Left lobe of liver (tissue), 2 donors: ENCODE measurements around the gene GPR173. TPM values are rescaled to one million over a fixed set of nuclear protein-coding genes. Genes with fewer than 3 reads are reported as not detected.

Experiments used
- ATAC-seq: fragments of 200-7000 bp; cut with Tn5 transposase; one replicate; pipeline ENCODE4 v1.9.1; 2020; ENCODE audit warnings: mild to moderate bottlenecking, moderate library complexity
- DNase-seq: peaks from one replicate; pipeline ENCODE4 v3.0.0-alpha.2; 2020; ENCODE audit warnings: low spot score
- total RNA-seq: library from RNA; stranded (reverse); gene quantifications from one replicate; pipeline ENCODE4 v1.2.1, GENCODE V29; 2021
- donor health status: DM: no; HTN: no; CAD: no; lungs with moderate emphysema.
- donor health status: DM: no; HTN: yes; CAD: no.

GPR173 gene
- total RNA-seq, 1 donor from 2014 or later, result 0.23 TPM

GRCh38 chrX:53071064-53071463 lies 22.5 kb downstream of the GPR173 start:
- ATAC-seq, result no peak
- DNase-seq, result no peak

- ATAC-seq, result peak; percentile 97
Observed at GRCh38 chrX:53071604-53072417, 23.2 kb downstream of the GPR173 start.

GRCh38 chrX:53072418-53073114 lies 24.0 kb downstream of the GPR173 start:
- DNase-seq (no peak), ATAC-seq (no peak)

More at GRCh38 chrX:53071604-53072417, 23.2 kb downstream of the GPR173 start:
- DNase-seq, result peak; percentile 53

GRCh38 chrX:53073115-53073586 lies 24.6 kb downstream of the GPR173 start:
- no peak for DNase-seq
- peak; percentile 25 for ATAC-seq

GRCh38 chrX:53075011-53075410 lies 26.4 kb downstream of the GPR173 start:
- ATAC-seq, result no peak
- DNase-seq, result no peak

GRCh38 chrX:53076671-53077070 lies 28.1 kb downstream of the GPR173 start:
- DNase-seq, result no peak
- ATAC-seq, result no peak

GRCh38 chrX:53077207-53078197 lies 28.9 kb downstream of the GPR173 start:
- ATAC-seq, result no peak

GRCh38 chrX:53078943-53079342 lies 30.4 kb downstream of the GPR173 start:
- ATAC-seq (no peak), DNase-seq (no peak)

More at GRCh38 chrX:53077207-53078197, 28.9 kb downstream of the GPR173 start:
- no peak for DNase-seq

GRCh38 chrX:53080628-53081580 lies 32.3 kb downstream of the GPR173 start:
- ATAC-seq (no peak), DNase-seq (no peak)

- peak; percentile 96 for ATAC-seq
- DNase-seq, result peak; percentile 93
Observed at GRCh38 chrX:53081925-53082772, 33.6 kb downstream of the GPR173 start, which contains the start of gene TSPYL2. TSPYL2 (plus strand) TSS chrX:53082367; CDS start chrX:53082499, 132 bp downstream.

- ATAC-seq, result no peak
- no peak for DNase-seq
Observed at GRCh38 chrX:53082773-53083616, 34.4 kb downstream of the GPR173 start.

- DNase-seq (no peak), ATAC-seq (no peak)
Observed at GRCh38 chrX:53084043-53084570, 35.5 kb downstream of the GPR173 start.

GRCh38 chrX:53084863-53085262 lies 36.3 kb downstream of the GPR173 start:
- ATAC-seq (no peak), DNase-seq (no peak)

GRCh38 chrX:53085661-53086229 lies 37.2 kb downstream of the GPR173 start:
- no peak for DNase-seq
- ATAC-seq, result no peak

- ATAC-seq (peak; percentile 31), DNase-seq (peak; percentile 69)
Observed at GRCh38 chrX:53086464-53086863, 37.9 kb downstream of the GPR173 start.

GRCh38 chrX:53087388-53087831 lies 38.8 kb downstream of the GPR173 start:
- DNase-seq (no peak), ATAC-seq (no peak)
